SK-N-SH treated with all-trans-retinoic acid at 6 μM for 48 hours (cell line): Measurements from ENCODE around the gene CAMK2A.

Experiments used
- ATAC-seq: fragments of 200-7000 bp; cut with Tn5 transposase; 3 replicates; pipeline ENCODE4 v1.9.1; 2020; ENCODE audit warnings: mild to moderate bottlenecking, moderate library complexity
- ARNTL ChIP-seq: fragments of 450-650 bp; formaldehyde crosslinking; IDR thresholded peaks from 2 replicates; pipeline ENCODE4 v1.5.0; 2020; ENCODE audit warnings: low read depth, mild to moderate bottlenecking, moderate library complexity, borderline replicate concordance
- BACH2 ChIP-seq: fragments of 250-450 bp; sonication (Bioruptor Pico); IDR thresholded peaks from 2 replicates; pipeline ENCODE4 v1.9.0; 2021; ENCODE audit warnings: mild to moderate bottlenecking, borderline replicate concordance
- CSDC2 ChIP-seq: fragments of 250-450 bp; sonication (Bioruptor Pico); IDR thresholded peaks from 2 replicates; pipeline ENCODE4 v1.5.0; 2020; ENCODE audit warnings: mild to moderate bottlenecking, moderate library complexity
- ESRRG ChIP-seq: fragments of 250-450 bp; sonication (Bioruptor Pico); IDR thresholded peaks from 2 replicates; pipeline ENCODE4 v1.6.1; 2021; ENCODE audit warnings: mild to moderate bottlenecking
- GLIS3 ChIP-seq: fragments of 250-450 bp; sonication (Bioruptor Pico); IDR thresholded peaks from 2 replicates; pipeline ENCODE4 v1.5.0; 2020; ENCODE audit warnings: mild to moderate bottlenecking, moderate library complexity
- OSR1 ChIP-seq: fragments of 250-450 bp; sonication (Bioruptor Pico); IDR thresholded peaks from 2 replicates; pipeline ENCODE4 v1.8.0; 2022; ENCODE audit warnings: moderate library complexity, mild to moderate bottlenecking, inconsistent platforms
- PPARA ChIP-seq: fragments of 250-450 bp; sonication (Bioruptor Pico); IDR thresholded peaks from 2 replicates; pipeline ENCODE4 v1.5.0; 2020; ENCODE audit warnings: mild to moderate bottlenecking, borderline replicate concordance
- RARB ChIP-seq: fragments of 250-450 bp; sonication (Bioruptor Pico); IDR thresholded peaks from 2 replicates; pipeline ENCODE4 v1.8.0; 2021; ENCODE audit warnings: mild to moderate bottlenecking, moderate library complexity
- SNAI2 ChIP-seq: fragments of 250-450 bp; sonication (Bioruptor Pico); IDR thresholded peaks from 2 replicates; pipeline ENCODE4 v1.5.0; 2020; ENCODE audit warnings: mild to moderate bottlenecking, moderate library complexity
- TCF4 ChIP-seq: fragments of 250-450 bp; sonication (Bioruptor Pico); IDR thresholded peaks from 2 replicates; pipeline ENCODE4 v1.8.0; 2021; ENCODE audit warnings: mild to moderate bottlenecking, moderate library complexity, borderline replicate concordance
- TOX ChIP-seq: fragments of 250-450 bp; sonication (Bioruptor Pico); IDR thresholded peaks from 2 replicates; pipeline ENCODE4 v1.8.0; 2021; ENCODE audit warnings: mild to moderate bottlenecking, moderate library complexity, borderline replicate concordance
- ZC3H10 ChIP-seq: fragments of 250-450 bp; sonication (Bioruptor Pico); IDR thresholded peaks from 2 replicates; pipeline ENCODE4 v1.5.1; 2021; ENCODE audit warnings: mild to moderate bottlenecking, moderate library complexity
- ZFP3 ChIP-seq: fragments of 250-450 bp; sonication (Bioruptor Pico); IDR thresholded peaks from 2 replicates; pipeline ENCODE4 v1.5.0; 2020; ENCODE audit warnings: mild to moderate bottlenecking, moderate library complexity
- ZFP30 ChIP-seq: fragments of 450-650 bp; formaldehyde crosslinking; IDR thresholded peaks from 2 replicates; pipeline ENCODE4 v1.5.0; 2022; ENCODE audit warnings: mild to moderate bottlenecking, moderate library complexity
- ZNF565 ChIP-seq: fragments of 450-650 bp; formaldehyde crosslinking; conservative IDR thresholded peaks from 2 replicates; pipeline ENCODE4 v1.5.0; 2020; ENCODE audit warnings: low read depth, mild to moderate bottlenecking, moderate library complexity
- ZNF70 ChIP-seq: fragments of 450-650 bp; formaldehyde crosslinking; IDR thresholded peaks from 2 replicates; pipeline ENCODE4 v1.5.0; 2020; ENCODE audit warnings: mild to moderate bottlenecking, moderate library complexity
- ZNF8 ChIP-seq: fragments of 450-650 bp; formaldehyde crosslinking; IDR thresholded peaks from 2 replicates; pipeline ENCODE4 v1.5.0; 2020; ENCODE audit warnings: mild to moderate bottlenecking, moderate library complexity
- TF ChIP-seq, protein P1 (sequence below): fragments of 250-450 bp; sonication (Bioruptor Pico); IDR thresholded peaks from 2 replicates; pipeline ENCODE4 v1.5.1; 2021; ENCODE audit warnings: mild to moderate bottlenecking, moderate library complexity
- TF ChIP-seq, protein P2 (sequence below): fragments of 250-450 bp; sonication (Bioruptor Pico); IDR thresholded peaks from 2 replicates; pipeline ENCODE4 v1.5.1; 2020; ENCODE audit warnings: low read depth, mild to moderate bottlenecking, moderate library complexity
- TF ChIP-seq, protein P3 (sequence below): fragments of 250-450 bp; sonication (Bioruptor Pico); IDR thresholded peaks from 2 replicates; pipeline ENCODE4 v1.5.0; 2020; ENCODE audit warnings: mild to moderate bottlenecking, moderate library complexity
- TF ChIP-seq, protein P4 (sequence below): fragments of 250-450 bp; sonication (Bioruptor Pico); IDR thresholded peaks from 2 replicates; pipeline ENCODE4 v1.8.0; 2020; ENCODE audit warnings: mild to moderate bottlenecking, moderate library complexity, borderline replicate concordance
- TF ChIP-seq, protein P5 (sequence below): fragments of 250-450 bp; sonication (Bioruptor Pico); IDR thresholded peaks from 2 replicates; pipeline ENCODE4 v1.8.0; 2021; ENCODE audit warnings: low read depth, mild to moderate bottlenecking, moderate library complexity, borderline replicate concordance

CAMK2A gene

DNA sequence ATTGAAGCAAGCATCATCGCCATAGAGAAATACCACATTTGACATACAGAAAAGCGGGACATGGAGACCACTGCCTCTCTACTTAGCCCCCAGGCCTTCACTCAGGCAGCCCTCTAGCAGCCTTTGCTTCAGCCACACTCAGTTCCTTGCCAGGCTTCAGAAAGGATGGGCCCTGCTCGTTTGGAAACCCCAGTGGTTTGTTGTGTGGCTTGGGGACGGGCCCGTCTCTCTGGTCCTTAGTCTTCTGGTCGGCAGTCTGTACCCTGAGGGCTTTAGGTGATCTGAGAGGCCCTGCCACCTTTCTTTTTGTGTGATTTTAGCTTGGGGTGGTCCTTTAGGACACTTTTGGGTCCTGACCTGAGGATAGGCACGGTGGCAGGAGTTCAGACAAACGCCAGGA, 34.2 kb upstream of the CAMK2A start (continued):
- TF ChIP-seq, protein P1, sequence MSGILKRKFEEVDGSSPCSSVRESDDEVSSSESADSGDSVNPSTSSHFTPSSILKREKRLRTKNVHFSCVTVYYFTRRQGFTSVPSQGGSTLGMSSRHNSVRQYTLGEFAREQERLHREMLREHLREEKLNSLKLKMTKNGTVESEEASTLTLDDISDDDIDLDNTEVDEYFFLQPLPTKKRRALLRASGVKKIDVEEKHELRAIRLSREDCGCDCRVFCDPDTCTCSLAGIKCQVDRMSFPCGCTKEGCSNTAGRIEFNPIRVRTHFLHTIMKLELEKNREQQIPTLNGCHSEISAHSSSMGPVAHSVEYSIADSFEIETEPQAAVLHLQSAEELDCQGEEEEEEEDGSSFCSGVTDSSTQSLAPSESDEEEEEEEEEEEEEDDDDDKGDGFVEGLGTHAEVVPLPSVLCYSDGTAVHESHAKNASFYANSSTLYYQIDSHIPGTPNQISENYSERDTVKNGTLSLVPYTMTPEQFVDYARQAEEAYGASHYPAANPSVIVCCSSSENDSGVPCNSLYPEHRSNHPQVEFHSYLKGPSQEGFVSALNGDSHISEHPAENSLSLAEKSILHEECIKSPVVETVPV (CRISPR knock-in tag) = no peak
- TF ChIP-seq ZNF70 (CRISPR knock-in tag) = no peak
- TF ChIP-seq ESRRG (CRISPR knock-in tag) = no peak
- no peak for TF ChIP-seq RARB (CRISPR knock-in tag)
- no peak for TF ChIP-seq ZNF8 (CRISPR knock-in tag)
- no peak for TF ChIP-seq CSDC2

DNA sequence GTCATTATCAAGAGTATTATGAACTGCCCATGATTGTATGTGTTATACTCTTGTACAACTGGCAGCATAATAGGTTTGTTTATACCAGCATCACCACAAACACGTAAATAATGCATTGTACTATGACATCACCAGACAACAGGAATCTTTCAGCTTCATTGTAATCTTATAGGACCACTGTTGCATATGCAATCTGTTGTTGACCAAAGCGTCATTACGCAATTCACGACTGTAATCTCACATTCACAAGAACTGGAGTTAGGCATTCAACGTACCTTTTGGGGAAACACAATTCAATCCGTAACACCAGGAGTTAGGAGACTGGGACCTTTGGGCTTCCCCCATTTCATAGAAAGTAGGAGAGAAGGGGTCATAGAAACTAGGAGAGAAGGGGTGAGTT, 33.5 kb upstream of the CAMK2A start:
- TF ChIP-seq ESRRG (CRISPR knock-in tag) = no peak
- no peak for TF ChIP-seq ZC3H10 (CRISPR knock-in tag)
- no peak for TF ChIP-seq ZNF565 (CRISPR knock-in tag)
- no peak for TF ChIP-seq ZFP3 (CRISPR knock-in tag)
- TF ChIP-seq CSDC2 = no peak
- no peak for TF ChIP-seq PPARA (CRISPR knock-in tag)
- TF ChIP-seq, protein P2, sequence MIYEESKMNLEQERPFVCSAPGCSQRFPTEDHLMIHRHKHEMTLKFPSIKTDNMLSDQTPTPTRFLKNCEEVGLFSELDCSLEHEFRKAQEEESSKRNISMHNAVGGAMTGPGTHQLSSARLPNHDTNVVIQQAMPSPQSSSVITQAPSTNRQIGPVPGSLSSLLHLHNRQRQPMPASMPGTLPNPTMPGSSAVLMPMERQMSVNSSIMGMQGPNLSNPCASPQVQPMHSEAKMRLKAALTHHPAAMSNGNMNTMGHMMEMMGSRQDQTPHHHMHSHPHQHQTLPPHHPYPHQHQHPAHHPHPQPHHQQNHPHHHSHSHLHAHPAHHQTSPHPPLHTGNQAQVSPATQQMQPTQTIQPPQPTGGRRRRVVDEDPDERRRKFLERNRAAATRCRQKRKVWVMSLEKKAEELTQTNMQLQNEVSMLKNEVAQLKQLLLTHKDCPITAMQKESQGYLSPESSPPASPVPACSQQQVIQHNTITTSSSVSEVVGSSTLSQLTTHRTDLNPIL (CRISPR knock-in tag) = no peak
- TF ChIP-seq, protein P3, sequence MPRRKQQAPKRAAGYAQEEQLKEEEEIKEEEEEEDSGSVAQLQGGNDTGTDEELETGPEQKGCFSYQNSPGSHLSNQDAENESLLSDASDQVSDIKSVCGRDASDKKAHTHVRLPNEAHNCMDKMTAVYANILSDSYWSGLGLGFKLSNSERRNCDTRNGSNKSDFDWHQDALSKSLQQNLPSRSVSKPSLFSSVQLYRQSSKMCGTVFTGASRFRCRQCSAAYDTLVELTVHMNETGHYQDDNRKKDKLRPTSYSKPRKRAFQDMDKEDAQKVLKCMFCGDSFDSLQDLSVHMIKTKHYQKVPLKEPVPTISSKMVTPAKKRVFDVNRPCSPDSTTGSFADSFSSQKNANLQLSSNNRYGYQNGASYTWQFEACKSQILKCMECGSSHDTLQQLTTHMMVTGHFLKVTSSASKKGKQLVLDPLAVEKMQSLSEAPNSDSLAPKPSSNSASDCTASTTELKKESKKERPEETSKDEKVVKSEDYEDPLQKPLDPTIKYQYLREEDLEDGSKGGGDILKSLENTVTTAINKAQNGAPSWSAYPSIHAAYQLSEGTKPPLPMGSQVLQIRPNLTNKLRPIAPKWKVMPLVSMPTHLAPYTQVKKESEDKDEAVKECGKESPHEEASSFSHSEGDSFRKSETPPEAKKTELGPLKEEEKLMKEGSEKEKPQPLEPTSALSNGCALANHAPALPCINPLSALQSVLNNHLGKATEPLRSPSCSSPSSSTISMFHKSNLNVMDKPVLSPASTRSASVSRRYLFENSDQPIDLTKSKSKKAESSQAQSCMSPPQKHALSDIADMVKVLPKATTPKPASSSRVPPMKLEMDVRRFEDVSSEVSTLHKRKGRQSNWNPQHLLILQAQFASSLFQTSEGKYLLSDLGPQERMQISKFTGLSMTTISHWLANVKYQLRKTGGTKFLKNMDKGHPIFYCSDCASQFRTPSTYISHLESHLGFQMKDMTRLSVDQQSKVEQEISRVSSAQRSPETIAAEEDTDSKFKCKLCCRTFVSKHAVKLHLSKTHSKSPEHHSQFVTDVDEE (CRISPR knock-in tag) = no peak
- ATAC-seq = no peak

DNA sequence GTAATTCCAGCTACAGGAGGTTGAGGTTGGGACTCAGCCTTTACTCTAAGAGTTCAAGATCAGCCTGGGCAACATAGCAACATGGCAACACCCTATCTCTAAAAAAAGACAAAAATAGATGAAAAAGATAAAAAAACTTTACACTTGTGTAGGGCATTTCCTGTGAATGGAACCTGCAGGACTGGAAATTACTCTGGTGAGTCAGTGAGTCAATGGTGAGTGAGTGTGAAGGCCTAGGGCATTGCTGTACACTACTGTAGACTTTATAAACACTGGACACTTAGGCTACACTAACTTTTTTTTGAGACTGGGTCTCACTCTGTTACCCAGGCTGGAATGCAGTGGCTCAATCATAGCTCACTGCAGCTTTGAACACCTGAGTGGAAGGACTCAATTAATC, 32.6 kb upstream of the CAMK2A start:
- ATAC-seq = no peak
- no peak for TF ChIP-seq ZFP30
- peak; percentile 46; the same call in 1 of the 2 replicates for TF ChIP-seq ZFP3 (CRISPR knock-in tag)
- TF ChIP-seq, all 23 proteins: peak for 1

DNA sequence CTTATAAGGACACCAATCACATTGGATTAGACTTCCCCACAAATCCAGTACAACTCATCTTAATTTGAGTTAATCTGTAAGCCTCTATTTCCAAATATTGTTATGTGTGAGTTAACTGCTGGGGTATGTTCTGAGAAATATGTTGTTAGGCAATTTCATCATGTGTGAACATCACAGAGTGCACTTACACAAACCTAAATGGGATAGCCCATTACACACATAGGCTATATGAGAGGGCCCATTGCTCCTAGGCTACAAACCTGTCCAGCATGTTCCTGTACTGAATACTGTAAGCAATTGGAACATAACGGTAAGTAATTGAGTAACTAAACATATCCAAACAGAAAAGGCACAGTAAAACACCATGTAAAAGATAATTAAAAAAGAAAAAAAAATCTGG, 32.2 kb upstream of the CAMK2A start:
- TF ChIP-seq ZC3H10 (CRISPR knock-in tag) (no peak), ESRRG (CRISPR knock-in tag) (no peak), SNAI2 (CRISPR knock-in tag) (no peak), CSDC2 (no peak), ZFP30 (no peak), BACH2 (CRISPR knock-in tag) (no peak), ZFP3 (CRISPR knock-in tag) (no peak), ZNF8 (CRISPR knock-in tag) (no peak), OSR1 (CRISPR knock-in tag) (no peak), GLIS3 (CRISPR knock-in tag) (no peak), ARNTL (no peak), TOX (CRISPR knock-in tag) (no peak), TCF4 (CRISPR knock-in tag) (no peak), ZNF70 (CRISPR knock-in tag) (no peak)
- TF ChIP-seq, protein P4, sequence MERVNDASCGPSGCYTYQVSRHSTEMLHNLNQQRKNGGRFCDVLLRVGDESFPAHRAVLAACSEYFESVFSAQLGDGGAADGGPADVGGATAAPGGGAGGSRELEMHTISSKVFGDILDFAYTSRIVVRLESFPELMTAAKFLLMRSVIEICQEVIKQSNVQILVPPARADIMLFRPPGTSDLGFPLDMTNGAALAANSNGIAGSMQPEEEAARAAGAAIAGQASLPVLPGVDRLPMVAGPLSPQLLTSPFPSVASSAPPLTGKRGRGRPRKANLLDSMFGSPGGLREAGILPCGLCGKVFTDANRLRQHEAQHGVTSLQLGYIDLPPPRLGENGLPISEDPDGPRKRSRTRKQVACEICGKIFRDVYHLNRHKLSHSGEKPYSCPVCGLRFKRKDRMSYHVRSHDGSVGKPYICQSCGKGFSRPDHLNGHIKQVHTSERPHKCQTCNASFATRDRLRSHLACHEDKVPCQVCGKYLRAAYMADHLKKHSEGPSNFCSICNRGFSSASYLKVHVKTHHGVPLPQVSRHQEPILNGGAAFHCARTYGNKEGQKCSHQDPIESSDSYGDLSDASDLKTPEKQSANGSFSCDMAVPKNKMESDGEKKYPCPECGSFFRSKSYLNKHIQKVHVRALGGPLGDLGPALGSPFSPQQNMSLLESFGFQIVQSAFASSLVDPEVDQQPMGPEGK (CRISPR knock-in tag) = no peak
- TF ChIP-seq, protein P5, sequence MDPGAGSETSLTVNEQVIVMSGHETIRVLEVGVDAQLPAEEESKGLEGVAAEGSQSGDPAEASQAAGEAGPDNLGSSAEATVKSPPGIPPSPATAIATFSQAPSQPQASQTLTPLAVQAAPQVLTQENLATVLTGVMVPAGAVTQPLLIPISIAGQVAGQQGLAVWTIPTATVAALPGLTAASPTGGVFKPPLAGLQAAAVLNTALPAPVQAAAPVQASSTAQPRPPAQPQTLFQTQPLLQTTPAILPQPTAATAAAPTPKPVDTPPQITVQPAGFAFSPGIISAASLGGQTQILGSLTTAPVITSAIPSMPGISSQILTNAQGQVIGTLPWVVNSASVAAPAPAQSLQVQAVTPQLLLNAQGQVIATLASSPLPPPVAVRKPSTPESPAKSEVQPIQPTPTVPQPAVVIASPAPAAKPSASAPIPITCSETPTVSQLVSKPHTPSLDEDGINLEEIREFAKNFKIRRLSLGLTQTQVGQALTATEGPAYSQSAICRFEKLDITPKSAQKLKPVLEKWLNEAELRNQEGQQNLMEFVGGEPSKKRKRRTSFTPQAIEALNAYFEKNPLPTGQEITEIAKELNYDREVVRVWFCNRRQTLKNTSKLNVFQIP (CRISPR knock-in tag) = no peak
- TF ChIP-seq, protein P2 (CRISPR knock-in tag) = no peak
- no peak for ATAC-seq
